GM13977 (cell line): ENCODE results near the gene CLDN10.
"Not testable (repeated sequence)": the region's sequence is repeated elsewhere in the genome, so short reads cannot be mapped to it uniquely, and the experiment has no call there.

Experiments used
- DNase-seq: peaks from one replicate; pipeline ENCODE4 v3.0.0; 2012; ENCODE audit warnings: low spot score
- CTCF ChIP-seq: IDR thresholded peaks from 2 replicates; pipeline ENCODE4 v1.5.1; 2012; ENCODE audit warnings: mild to moderate bottlenecking, control low read depth; ENCODE audit not compliant: insufficient read depth; ENCODE audit errors: extremely low read depth, missing control alignments
- in situ Hi-C: fragments of 300-500 bp; cut with MboI; formaldehyde crosslinking; loops from one replicate; pipeline ENCODE4 v1.12.0; 2022; ENCODE audit warnings: low sequenced_read_pairs, low pct_unique_long_range_greater_than_20kb, mixed read lengths, inconsistent platforms; ENCODE audit not compliant: unreplicated experiment

CLDN10 gene

GRCh38 chr13:95564091-95564490, 11.6 kb downstream of the CLDN10 start:
- in situ Hi-C loops, result no loop called here
- no peak for DNase-seq

DNA sequence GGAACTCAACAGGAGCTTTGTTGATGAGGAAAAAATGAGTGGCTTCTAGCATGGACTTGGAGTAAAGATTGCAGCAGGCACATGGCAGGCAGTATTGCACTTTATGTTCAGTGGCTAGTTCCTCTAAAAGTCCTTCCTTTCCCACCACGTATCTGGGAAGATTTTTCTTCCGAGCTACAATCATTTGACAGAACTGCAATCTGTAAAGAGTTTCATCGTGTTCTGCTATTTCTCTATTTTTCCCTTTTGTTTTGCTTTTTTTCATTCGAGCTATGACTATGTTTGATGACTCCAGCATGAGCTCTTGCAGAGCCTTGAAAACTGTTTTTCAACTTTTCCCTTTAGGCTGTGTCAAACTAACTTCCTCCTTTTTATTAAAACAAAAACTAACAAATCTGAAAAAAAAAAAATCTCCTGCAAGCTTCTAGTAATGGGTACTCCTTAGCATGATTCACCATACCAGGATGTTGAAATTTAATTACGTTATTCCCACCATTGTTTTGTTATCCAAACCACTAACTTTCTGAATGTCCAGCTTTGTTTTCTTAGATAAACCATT, 12.3 kb downstream of the CLDN10 start:
- in situ Hi-C loops, result no loop called here
- TF ChIP-seq CTCF, result no peak
- DNase-seq, result no peak

More at GRCh38 chr13:95564091-95564490, 11.6 kb downstream of the CLDN10 start:
- no peak for TF ChIP-seq CTCF

GRCh38 chr13:95565758-95566157, 13.2 kb downstream of the CLDN10 start:
- in situ Hi-C loops, DNase-seq: not testable (repeated sequence)

DNA sequence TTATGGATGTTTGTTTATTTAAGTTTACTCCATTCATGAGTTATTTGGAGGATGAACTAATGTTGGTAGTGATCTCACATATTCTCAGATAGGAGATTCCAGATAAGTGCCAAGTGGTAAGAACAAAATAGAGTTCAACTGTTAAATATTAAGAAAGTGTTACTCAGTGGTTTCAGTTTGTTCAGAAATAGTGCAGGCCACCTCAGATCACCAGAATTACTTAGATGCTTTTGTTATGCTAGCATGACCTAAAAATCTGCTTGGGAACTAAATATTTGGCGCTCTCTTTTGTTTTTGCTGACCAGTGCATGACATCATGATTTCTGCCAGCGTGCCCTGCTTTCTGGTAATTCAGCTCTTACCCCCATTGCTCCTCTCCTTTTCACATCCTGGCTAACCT, 15.6 kb downstream of the CLDN10 start:
- no peak for TF ChIP-seq CTCF
- no peak for DNase-seq
- in situ Hi-C loops, result no loop called here

DNA sequence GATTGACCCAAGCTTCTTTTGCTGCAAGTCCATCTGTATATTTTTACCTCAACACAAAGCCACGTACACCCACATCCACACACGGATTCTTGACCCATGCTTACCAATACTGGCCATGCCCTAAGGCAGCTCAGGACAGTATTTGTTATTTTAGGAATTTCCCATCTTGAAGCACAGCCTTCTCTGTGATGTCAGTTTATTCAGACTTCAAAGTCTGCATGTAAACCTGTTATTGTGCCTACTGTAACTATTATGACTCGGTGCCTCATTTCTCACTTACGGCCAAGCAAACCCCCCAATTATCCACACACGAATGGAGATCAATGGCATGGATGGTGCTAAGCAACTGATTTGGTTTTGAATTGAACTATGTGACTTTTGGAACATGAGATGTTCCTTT, 17.5 kb downstream of the CLDN10 start:
- no peak for DNase-seq
- no peak for TF ChIP-seq CTCF
- in situ Hi-C loops, result no loop called here

- no peak for DNase-seq
- in situ Hi-C loops, result no loop called here
- no peak for TF ChIP-seq CTCF
Observed at GRCh38 chr13:95571941-95572340, 19.4 kb downstream of the CLDN10 start.

- TF ChIP-seq CTCF, result no peak
- in situ Hi-C loops, result no loop called here
Observed at GRCh38 chr13:95573221-95573620, 20.7 kb downstream of the CLDN10 start.

More at GRCh38 chr13:95573221-95573620, 20.7 kb downstream of the CLDN10 start:
- DNase-seq, result no peak
